Inferior parietal cortex (tissue), 1 donor: ENCODE data around the gene TNRC6C.
"Not testable (repeated sequence)": the region's sequence is repeated elsewhere in the genome, so short reads cannot be mapped to it uniquely, and the experiment has no call there.

Experiments
- DNase-seq: peaks from one replicate; pipeline ENCODE4 v3.0.0-alpha.2; 2016; ENCODE audit errors: extremely low spot score

Gene TNRC6C

GRCh38 chr17:78135858-78136500 is 177.5 kb downstream of the TNRC6C start:
- DNase-seq, result no peak

GRCh38 chr17:78137392-78138203 is 179.1 kb downstream of the TNRC6C start:
- DNase-seq, result no peak

GRCh38 chr17:78138204-78139060 is 179.9 kb downstream of the TNRC6C start:
- DNase-seq, result no peak

- not testable (repeated sequence) for DNase-seq
Observed at GRCh38 chr17:78139861-78140168, 181.3 kb downstream of the TNRC6C start.

GRCh38 chr17:78140169-78141051 is 181.9 kb downstream of the TNRC6C start:
- peak; percentile 40 for DNase-seq

- DNase-seq, result no peak
Observed at GRCh38 chr17:78141437-78142118, 183.1 kb downstream of the TNRC6C start.

- no peak for DNase-seq
Observed at GRCh38 chr17:78142119-78142861, 183.8 kb downstream of the TNRC6C start.

GRCh38 chr17:78143214-78144146 is 185.0 kb downstream of the TNRC6C start:
- DNase-seq, result no peak

- DNase-seq, result peak; percentile 65
Observed at GRCh38 chr17:78144147-78144719, 185.7 kb downstream of the TNRC6C start.

- DNase-seq, result no peak
Observed at GRCh38 chr17:78144736-78145641, 186.5 kb downstream of the TNRC6C start.

- DNase-seq, result no peak
Observed at GRCh38 chr17:78146471-78146869, 188.0 kb downstream of the TNRC6C start.

- DNase-seq, result no peak
Observed at GRCh38 chr17:78146881-78147280, 188.4 kb downstream of the TNRC6C start.

- no peak for DNase-seq
Observed at GRCh38 chr17:78147315-78147998, 189.0 kb downstream of the TNRC6C start.

GRCh38 chr17:78148286-78149016 is 189.9 kb downstream of the TNRC6C start:
- no peak for DNase-seq

GRCh38 chr17:78151514-78152008 is 193.1 kb downstream of the TNRC6C start:
- DNase-seq, result no peak
